HG03280 (cell line): ENCODE data around the gene KLK8.

Experiments
- ATAC-seq: cut with Tn5 transposase; IDR thresholded peaks from one replicate; pipeline ENCODE4 v1.9.1; 2021; ENCODE audit warnings: mild to moderate bottlenecking, moderate library complexity; ENCODE audit not compliant: unreplicated experiment

Gene KLK8

DNA sequence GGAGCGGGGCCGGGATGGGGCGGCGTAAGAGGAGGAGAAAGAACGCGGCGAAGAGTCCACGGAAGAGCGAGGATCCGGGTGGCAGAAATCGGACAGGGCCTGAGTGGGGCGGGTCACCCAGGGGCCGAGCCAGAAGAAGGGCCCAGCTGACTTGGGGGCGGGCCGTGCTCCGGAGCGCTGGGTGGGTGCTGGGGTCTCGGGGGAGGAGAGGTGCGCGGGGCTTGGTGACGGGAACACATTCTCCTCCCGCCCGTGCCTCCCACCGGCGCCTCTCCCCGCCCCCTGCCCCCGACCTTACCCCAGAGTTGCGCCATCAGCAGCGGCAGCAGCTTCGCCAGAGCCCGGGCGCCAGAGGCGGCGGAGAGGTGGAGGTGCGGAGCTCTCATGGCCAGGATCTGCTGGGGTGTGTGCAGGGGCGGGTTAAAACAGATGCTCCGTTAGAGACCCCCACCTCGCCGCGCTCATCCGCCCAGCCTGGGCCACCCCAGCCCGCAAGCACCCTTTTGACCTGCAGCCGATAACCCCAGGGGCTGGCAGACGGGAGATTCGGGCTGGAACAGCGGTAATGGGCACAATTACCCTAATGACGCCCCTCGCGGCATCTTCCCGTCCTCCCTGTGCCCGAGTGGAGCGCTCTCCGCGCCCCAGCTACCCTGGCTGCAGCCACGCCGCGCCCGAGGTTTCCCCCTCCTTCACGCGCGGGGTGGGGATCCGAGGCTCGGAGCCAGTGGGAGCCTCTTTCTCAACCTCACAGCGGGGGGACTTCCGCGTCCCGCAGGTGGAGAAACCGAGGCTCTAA is 17.5 kb upstream of the KLK8 start:
- no peak for ATAC-seq

DNA sequence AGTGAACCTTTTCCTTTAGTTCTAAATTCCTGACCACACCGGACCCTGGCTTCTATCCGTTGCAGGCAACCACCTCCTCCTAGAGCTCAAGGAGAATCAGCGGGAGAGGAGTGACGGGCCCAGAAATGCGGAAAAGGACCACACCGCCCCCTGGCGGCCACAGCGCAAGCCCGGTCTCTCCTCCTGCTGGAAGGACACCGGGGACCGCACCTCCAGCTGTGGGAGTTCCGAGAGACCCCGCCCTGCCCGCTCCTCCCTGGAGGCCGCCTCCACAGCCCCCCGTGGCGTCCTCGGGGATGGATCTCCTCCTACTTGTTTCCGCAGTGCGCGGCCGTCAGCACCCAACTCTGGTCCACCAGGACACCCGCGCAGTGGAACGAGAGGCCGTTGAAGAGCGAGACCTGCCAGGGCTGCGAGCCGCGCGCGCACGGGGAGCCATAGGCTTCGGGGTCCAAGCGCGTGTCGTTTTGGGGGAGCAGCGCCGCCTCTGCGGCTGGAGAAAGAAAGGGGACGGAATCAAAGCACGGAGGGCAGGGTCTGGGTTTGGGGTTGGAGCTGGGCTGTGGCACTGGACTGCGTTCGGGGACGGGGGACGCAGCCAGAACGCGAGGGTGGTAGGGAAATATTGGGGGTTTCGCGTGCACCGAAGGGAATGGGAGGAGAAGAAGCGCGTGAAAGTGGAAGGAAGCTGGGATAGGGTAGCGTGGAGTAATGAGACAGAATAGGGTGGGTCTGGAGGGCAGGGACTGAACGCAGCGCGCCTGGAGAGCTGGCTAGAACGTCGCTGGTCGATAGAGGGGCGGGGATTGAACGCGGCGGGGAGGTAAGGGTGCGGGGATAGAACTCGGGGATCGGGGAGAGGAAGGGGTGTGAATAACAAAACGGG is 15.6 kb upstream of the KLK8 start:
- ATAC-seq, result no peak

DNA sequence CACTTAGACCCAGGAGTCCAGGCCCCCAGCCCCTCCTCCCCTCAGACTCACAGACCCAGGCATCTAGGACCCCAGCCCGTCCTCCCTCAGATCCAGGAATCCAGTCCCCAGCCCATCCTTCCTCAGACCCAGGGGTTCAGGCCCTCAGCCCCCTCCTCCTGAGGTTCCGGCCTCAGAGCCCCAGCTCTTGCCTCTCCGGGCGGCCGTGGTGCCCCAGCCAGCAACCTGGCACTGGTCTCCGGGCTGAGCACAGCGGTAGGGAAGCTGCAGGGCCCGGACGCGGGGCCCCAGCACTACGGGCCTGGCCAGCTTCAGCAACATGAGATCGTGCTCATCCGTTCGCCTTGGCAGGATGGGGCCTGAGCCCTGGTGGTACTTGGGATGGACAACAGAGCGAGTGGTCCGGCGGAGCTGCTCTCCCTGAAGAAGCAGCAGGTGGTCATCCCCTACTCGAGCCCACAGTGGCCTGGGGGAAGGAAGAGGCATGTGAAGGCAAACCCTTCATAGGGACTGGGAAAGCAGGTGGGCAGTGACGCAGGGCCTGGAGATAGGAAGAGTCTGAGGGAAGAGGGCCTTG is 14.4 kb upstream of the KLK8 start:
- no peak for ATAC-seq

DNA sequence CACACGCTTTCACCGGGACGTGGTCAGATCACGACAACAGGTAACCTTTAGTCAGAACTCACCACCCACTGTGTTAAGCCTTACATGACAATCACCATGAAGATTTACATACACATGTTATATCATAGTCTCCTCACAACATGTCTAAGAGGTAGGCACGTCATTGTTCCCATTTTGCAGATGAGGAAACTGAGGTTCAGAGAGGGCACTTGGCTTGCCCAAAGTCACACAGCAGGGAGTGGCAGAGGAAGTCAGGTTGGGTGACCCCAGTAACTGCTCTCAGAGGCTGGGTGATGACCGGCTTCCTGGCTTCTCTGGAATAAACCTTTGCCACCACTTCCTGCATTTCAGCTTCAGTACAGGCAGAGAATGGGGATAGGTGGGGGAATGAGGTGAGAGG is 12.8 kb upstream of the KLK8 start:
- no peak for ATAC-seq

DNA sequence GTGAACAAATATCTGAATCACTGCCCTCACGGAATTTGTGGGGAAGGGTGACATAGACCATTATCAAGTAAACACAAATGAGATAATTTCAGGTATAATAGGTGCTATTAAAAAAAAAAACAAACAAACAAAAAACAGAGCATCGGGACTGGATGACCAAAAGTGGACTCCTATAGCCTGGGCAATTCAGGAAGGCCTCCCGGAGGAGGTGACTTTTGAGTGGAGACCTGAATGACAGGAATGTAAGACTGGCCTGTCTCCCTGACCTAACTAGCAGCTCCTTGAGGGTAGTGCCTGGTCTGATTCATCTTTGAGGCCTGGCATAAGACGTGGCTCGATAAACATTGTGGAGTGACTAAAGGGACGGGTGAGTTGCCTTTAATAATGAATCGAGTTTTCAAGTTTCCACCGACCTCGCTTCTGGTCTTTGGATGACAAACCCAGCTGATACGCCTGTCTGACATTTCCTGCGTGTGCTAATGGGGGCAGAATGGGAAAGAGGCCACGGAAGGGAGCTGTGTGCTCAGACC is 11.3 kb upstream of the KLK8 start:
- no peak for ATAC-seq

DNA sequence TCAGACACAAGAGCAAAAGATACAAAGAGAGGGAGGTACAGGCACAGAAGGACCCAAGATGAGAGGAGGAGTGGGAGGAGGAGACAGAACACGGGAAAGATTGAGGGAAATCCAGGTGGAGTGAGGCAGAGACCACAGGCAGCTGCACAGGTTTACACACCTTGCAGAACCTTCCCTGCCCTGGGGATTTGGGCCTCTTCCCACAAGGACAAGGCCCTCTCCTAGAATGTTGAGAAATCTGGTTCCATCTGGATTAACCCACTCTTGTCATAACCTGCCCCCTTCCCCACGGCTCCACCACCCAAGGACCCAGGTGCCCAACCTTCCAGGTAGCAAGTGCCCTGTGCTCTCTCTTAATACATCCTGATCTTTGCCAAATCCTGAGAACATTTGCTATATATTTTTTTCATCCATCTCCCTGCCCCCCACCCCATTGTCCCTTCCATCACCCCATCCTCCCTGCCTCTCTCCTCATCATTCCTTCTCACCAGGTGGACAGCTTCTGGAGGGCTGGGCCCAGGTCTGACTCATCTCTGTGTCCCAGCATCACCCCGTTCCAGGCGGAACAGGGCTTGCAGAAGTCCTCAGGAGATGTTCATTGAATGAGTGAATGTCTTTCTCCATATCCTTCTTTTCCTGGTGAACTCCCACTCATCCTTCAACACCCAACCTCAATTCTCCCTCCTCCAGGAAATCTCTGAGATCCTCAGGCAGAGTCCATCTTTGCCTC is 8.8 kb upstream of the KLK8 start:
- ATAC-seq, result no peak

DNA sequence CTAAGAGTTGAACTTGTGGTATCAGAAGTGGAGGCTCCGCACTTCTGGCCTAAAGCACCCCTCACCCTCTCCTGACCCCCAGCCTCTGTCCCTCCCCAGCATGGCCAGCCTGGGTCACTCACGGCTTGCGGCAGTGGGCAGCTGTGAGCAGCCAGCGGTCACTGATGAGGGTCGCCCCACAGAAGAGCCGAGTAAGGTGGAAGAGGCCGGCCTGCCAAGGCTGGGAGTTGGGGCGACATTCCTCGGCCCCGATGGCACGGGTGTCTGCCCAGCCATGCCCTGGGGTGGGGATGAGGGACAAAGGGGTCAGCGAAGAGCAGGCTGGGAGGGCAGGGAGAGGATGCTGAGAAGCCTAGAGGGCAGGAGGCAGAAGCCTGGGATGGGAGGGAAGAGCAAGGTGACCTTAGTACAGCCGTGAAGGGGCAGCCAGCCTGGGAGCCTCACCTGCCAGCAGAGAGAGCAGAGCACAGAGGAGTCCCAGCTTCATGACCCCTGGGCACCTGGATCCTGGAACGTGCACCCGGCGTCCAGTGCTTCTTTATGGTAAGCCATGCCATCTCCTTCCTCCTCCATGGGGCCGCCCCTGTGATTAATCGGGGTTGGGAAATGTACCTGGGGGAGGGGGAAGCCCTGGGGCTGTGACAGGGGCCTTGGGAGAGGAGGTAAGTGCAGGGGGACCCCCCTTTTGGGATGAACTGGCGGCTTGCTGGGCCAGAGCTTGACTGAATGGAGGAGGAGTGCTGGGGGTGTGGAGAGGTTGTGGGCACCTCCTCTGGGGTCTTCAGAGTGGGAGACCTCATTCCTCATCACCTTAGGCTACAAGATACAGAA is 7.9 kb upstream of the KLK8 start:
- no peak for ATAC-seq

DNA sequence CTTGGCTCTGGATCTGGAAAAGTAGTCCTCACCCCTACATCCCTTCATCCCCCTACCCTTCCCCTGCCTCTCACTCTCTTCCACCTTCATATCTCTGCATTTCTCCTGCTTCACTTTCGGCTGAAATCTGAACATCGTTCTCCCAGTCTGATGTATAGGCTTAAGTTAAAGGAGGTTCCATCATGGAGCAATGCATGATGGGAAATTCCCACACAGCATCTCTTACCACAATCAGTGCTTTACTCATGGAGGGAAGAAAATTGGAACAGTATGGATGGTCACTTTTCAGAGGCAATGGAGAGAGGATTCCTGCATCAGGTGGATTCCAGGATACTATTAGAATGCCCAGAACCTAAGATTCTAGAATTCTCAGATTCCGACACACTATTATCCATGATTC is 6.1 kb upstream of the KLK8 start:
- no peak for ATAC-seq

DNA sequence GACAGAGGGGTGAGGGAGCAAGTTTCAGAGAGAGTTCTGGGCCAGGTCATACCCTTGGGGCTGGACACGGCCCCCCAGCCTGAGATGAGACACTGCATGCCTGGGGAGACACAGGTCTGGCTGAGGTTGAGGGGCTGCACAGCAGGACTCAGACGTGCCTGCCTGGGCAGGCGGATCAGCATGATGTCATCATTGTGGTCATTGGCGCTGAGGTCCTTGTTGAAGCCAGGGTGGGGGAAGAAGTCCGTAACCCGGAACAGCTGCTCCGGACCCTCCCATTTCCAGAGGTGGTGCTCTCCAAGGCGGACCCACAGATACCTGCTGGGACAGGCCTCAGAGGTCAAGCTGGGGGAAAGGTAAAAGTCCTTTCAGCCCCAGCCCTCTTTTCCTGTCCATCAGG is 5.0 kb upstream of the KLK8 start:
- ATAC-seq, result no peak

DNA sequence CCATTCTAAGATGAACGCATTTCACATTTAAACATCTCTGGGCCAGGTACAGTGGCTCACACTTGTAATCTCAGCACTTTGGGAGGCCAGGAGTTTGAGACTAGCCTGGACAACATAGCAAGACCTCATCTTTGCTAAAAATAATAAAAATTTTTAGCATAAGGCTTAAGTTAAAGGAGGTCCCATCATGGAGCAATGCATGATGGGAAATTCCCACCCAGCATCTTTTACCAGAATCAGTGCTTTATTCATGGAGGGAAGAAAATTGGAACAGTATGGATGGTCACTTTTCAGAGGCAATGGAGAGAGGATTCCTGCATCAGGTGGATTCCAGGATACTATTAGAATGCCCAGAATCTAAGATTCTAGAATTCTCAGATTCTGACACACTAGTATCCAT is 3.8 kb upstream of the KLK8 start:
- no peak for ATAC-seq

DNA sequence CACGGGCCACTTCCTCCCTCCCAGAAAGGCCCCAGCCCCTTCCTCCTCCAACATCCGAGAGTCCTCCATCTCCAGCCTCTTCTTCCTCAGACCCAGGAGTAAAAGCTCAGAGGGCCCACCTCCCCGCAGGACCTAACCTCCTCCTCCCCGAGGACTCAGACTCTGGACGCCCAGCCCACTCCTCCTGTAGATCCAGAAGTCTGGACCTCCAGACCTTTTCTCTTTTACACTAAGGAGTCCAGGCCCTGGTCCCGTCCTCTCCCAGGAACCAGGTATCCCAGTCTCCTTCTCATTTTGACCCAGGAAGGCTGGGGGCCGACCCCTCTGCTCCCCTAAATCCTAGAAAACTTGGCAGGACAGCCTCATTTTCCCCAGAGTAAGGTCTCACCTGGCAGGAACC is 1.9 kb upstream of the KLK8 start:
- no peak for ATAC-seq

DNA sequence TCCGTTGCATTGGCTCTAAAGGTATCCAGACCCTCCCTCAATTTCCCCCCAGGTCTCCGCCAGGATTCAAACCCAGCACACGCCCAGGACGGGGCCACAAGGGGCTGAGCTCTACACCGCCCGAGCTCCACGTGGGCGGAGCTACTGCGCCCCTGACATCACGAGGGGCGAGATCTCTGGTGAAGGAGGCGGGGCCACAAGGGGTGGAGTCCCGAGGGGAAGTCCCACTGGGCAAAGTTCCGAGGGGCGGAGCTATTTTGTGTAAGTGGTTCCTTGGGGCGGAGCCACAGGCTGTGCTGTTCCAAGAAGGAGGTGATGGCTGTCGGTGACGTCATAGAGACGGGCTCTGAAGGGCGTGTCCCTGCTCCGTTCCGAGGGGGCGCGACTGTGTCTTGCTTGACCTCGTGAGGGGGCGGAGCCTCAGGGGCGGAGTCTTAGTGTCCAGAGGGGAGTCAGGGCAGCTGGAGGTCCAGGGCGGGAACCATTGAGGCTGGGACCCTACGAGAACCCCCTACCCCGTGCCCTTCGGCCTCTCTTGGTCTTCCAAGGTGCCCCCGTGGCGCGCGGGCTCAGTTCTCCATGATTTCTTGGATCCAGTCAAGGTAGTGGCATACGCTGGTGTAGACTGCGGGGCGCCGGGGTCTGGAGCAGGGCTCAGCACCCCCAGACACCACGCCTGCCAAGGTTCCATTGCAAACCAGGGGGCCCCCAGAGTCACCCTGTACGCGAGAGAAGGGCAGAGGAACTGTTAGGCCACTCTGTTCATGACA is 1.3 kb upstream of the KLK8 start:
- ATAC-seq, result no peak

DNA sequence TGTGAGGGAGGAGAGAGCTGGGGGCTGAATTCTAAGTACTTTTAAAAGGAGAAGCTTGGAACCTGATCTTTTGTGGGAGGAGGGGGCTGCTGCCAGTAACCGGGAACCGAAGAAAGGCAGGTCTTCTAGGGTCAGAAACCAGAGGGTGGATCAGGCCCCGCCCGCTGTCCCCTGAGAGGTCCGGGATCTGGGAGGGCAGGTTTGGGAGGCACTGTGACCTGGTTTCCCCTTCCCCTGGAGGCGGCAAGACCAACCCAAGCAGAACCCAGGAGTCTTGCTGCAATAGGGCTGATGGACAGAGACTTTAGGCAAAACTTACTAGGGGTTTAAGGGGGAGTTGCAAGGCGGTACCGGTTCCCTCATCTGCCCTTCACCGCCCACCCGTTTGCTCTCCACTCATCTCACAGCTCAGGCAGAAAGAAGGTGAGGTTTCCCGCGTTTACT is 707 bp upstream of the KLK8 start:
- no peak for ATAC-seq

DNA sequence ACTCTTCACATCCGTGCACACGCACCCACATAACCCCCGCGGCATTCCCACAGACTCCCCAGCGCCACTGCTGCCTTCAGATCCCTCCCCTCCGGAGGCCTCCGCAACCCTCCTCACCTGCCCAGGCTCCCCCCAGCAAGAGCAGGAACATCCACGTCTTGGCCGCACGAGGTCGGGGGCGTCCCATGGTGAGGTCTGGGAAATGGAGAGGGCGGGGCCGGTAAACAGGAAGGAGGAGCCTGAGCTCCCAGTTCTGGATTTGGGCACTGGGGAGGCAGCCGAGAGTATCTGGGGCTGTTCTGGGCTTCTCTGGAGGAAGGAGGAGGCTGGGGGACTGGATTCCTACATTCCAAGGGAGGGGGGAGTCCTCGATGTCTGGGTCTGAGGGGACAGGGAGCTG is 423 bp downstream of the KLK8 start:
- no peak for ATAC-seq

DNA sequence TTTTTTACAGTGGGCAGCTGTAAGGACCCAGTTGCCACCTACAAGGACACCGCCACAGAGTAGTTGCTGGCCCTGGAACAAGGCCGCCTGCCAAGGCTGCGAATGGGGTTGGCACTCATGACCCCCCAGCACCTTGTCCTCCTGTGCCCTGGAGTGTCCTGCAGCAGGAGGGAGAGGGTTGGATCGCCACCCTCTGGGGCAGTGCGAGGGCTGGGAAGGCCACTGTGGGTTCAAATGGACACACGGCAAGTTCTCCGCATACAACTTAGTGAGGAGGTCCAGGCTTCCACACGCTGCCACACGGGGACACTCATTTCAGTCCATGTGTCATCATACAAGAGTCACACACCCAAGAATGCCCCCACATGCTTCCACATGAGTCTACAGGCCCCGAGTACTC is 978 bp downstream of the KLK8 start:
- no peak for ATAC-seq

DNA sequence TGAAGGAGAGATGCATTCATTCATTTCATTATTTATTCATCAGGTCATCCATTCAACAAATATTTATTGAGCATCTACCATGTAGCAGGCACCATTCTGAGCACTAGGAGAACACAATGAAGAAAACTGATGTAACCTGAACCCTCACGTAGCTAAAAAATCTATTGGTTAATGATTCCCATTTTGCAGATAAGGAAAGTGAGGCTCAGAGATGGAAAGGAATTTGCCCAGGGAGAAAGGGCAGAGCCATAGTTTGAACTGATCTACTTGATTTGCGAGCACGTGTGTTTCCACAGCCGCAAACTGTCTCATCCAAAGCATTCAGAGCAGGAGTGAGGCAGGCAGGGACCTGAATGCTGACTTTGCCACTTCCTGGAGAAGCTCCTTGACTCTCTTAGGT is 2.7 kb downstream of the KLK8 start:
- ATAC-seq, result no peak

DNA sequence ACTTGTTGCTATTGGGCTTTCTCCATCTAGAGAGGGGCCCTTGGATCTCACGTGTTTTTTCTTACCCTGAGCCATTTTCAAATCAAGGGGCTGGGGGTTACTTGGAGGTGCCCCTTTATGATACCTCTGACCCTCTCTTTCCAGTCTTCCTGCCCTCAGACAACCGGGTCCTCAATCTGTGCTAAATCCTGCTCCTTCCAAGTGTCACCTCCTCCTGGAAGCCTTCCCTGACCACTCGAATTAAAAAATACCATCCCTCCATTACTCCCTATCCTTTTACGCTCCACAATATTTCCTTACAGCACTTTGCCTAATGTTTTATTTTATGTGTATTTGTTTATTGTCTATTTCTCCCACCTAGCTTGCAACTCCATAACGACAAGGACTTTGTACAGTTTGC is 3.3 kb downstream of the KLK8 start:
- no peak for ATAC-seq

DNA sequence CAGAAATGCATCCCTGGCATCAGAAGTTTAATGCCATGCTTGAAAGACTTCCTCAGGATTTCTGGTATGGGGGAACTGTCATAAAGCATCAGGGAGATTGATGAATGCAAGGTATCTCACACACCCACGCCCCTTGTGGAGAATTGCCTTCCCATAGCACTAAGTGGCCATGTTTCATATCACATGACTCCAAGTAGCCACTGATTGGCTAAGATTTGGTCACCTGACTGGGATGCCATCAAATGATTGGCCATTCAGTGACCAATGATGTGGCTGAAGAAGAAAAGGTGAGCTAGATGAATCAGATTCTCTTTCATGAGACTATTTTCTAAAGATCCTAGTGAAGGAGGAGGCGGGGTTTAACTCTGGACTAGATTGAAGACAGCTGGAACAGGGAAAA is 7.3 kb downstream of the KLK8 start:
- no peak for ATAC-seq

DNA sequence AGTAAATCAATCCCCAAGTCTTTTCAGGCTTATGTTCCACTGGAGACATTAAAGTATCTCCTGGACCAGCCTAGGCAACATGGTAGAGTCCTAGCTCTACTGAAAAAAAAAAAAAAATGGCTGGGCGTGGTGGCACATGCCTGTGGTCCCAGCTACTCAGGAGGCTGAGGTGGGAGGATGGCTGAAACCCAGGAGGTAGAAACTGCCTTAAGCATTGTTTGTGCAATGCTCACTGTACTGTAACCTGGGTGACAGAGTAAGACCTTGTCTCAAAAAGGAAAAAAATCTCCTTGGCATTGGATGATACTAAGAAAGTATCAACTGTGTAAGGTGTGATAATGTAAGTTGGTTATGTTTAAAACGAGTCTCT is 8.8 kb downstream of the KLK8 start:
- ATAC-seq, result no peak
